GM23248 (cell line): Measurements from ENCODE around the gene IGSF21.

Experiments used
- EZH2 ChIP-seq: fragments of 200-600 bp; sonication (generic); IDR thresholded peaks from 2 replicates; pipeline ENCODE4 v1.6.1; 2018; ENCODE audit warnings: antibody characterized with exemption, mild to moderate bottlenecking; ENCODE audit not compliant: insufficient read depth, poor library complexity, severe bottlenecking
- EZH2phosphoT487 ChIP-seq: fragments of 200-600 bp; sonication (generic); IDR thresholded peaks from 2 replicates; pipeline ENCODE4 v1.6.1; 2018; ENCODE audit warnings: antibody characterized with exemption, moderate library complexity, mild to moderate bottlenecking, low read depth; ENCODE audit not compliant: insufficient read depth

DNA sequence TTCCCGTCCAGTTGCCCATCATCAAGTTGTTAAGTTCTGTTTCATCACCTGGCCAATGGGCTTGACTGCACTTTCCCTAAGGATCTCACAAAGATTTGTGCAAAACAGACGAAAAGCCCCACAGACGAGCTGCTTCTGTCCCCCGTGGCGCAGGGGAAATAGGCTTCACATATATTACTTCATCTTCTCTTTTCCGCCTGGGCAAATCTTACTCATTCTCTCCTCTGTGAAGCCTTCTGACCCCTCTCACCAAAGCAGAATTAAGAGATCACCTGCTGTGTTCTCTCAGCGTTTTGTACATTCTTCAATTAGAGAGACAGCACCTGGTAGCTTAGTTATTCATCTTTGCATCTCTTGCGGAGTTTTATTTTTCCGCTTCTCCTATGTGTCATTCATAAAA lies 129.8 kb downstream of the IGSF21 start:
- TF ChIP-seq EZH2 (no peak), EZH2phosphoT487 (no peak)
